Measurements from ENCODE around the gene CYP2E1. TPM values are rescaled to one million over a fixed set of nuclear protein-coding genes. Genes with fewer than 3 reads are reported as not detected.

CYP2E1 gene
- total and polyA plus RNA-seq, 2 donors (not counting 1 experiment from before 2014, with no cell fraction given), result 1.1 to 1.3 TPM

- H3K4me3 Mint-ChIP-seq, result no peak overlapping the region
- H3K36me3 ChIP-seq (replicated peaks in 1 of 2; ENCODE audit: control extremely low read depth in 1 of 2, control insufficient read depth in 1 of 2, extremely low read depth in 1 of 2, insufficient read depth in 2 of 2, low read length in 1 of 2), result no peaks in the 10 kb centered on the region
- H3K9ac ChIP-seq (ENCODE audit: low read length), result no peak overlapping the region
- TF ChIP-seq EZH2 (IDR thresholded peaks at IDR 0.05; ENCODE audit: borderline replicate concordance, insufficient read depth, low read depth, low read length, poor library complexity, severe bottlenecking), result no peak
- no peak for TF ChIP-seq CTCF (IDR thresholded peaks at IDR 0.05)
- intact Hi-C loops (cut with micrococcal nuclease), result no loop called here
- ChIA-PET CTCF (no interaction called here), POLR2A (no interaction called here)
- peaks cover 31% of the 10 kb centered on the region for H3K27me3 Mint-ChIP-seq
- no peak for ATAC-seq (ENCODE audit: low read depth)
- no peak overlapping the region for H3K27ac Mint-ChIP-seq
- DNase-seq, result no peak
- no peaks in the 10 kb centered on the region for H3K27me3 ChIP-seq (replicated peaks in 1 of 4; ENCODE audit: control extremely low read depth in 1 of 4, control insufficient read depth in 3 of 4, insufficient read depth in 4 of 4, low read length in 3 of 4)
- no peak overlapping the region for H2AFZ ChIP-seq (ENCODE audit: insufficient read depth, low read depth, low read length, poor library complexity, severe bottlenecking)
- H3K4me3 ChIP-seq (ENCODE audit: control extremely low read depth in 1 of 5, extremely low read depth in 1 of 5, insufficient read depth in 1 of 5, low read depth in 2 of 5, low read length in 4 of 5), result no peak overlapping the region
- no peaks in the 10 kb centered on the region for H3K4me1 ChIP-seq (ENCODE audit: control insufficient read depth in 2 of 2, insufficient read depth in 2 of 2, low read length in 2 of 2)
- H3K4me2 ChIP-seq (replicated peaks; ENCODE audit: low read depth, low read length, poor library complexity, severe bottlenecking), result no peak overlapping the region
- H3K4me1 Mint-ChIP-seq, result no peaks in the 10 kb centered on the region
- WGBS (ENCODE audit: insufficient coverage), result 89% methylated on average over 11 of the region's 11 CpGs
- no peaks in the 10 kb centered on the region for H3K9me3 Mint-ChIP-seq (ENCODE audit: insufficient read depth)
- H3K27ac ChIP-seq (ENCODE audit: low read length in 2 of 2), result no peak overlapping the region
- no peaks in the 10 kb centered on the region for H3K9me3 ChIP-seq (ENCODE audit: control extremely low read depth in 1 of 3, control insufficient read depth in 2 of 3, insufficient read depth in 1 of 3, low read length in 2 of 3)
- H3K79me2 ChIP-seq (ENCODE audit: control insufficient read depth, insufficient read depth, low read length), result no peaks in the 10 kb centered on the region
- H4K20me1 ChIP-seq (ENCODE audit: control insufficient read depth, insufficient read depth, low read length, poor library complexity, severe bottlenecking), result no peaks in the 10 kb centered on the region
Measured at GRCh38 chr10:133559216-133559615, 32.1 kb downstream of the CYP2E1 start.

DNA sequence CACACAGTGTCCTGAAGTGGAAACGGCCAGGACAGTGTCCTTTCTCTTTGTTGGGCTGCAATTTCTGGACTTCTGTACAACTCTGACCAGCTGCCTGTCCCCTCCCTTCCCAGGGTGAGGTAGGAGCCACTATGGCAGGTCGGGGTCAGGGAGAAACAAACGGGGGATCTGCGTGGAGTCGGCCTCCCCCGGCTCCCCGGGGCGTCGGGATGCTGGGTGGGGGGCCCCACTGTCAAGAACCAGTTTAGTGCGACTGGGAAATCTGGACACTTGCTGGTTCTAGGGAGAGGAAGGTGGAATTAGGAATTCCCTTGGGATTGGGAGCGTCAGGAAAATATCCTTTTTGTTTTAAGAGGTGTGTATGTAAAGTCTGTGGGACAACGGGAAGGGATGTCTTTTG, 37.7 kb downstream of the CYP2E1 start:
- Histone ChIP-seq H3K4me3 (ENCODE audit: control extremely low read depth in 1 of 5, extremely low read depth in 1 of 5, insufficient read depth in 1 of 5, low read depth in 2 of 5, low read length in 4 of 5) (no peak overlapping the region), H3K4me2 (replicated peaks; ENCODE audit: low read depth, low read length, poor library complexity, severe bottlenecking) (no peak overlapping the region), H2AFZ (ENCODE audit: insufficient read depth, low read depth, low read length, poor library complexity, severe bottlenecking) (no peak overlapping the region), H3K27me3 (replicated peaks in 1 of 4; ENCODE audit: control extremely low read depth in 1 of 4, control insufficient read depth in 3 of 4, insufficient read depth in 4 of 4, low read length in 3 of 4) (peaks cover 0 to 3% (median 2%) of the 10 kb centered on the region in 4 experiments), H3K9ac (ENCODE audit: low read length) (no peak overlapping the region), H3K4me1 (ENCODE audit: control insufficient read depth in 2 of 2, insufficient read depth in 2 of 2, low read length in 2 of 2) (no peaks in the 10 kb centered on the region), H3K9me3 (ENCODE audit: control extremely low read depth in 1 of 3, control insufficient read depth in 2 of 3, insufficient read depth in 1 of 3, low read length in 2 of 3) (peaks cover 0 to 32% (median 0%) of the 10 kb centered on the region in 3 donors), H4K20me1 (ENCODE audit: control insufficient read depth, insufficient read depth, low read length, poor library complexity, severe bottlenecking) (no peaks in the 10 kb centered on the region), H3K27ac (ENCODE audit: low read length in 2 of 2) (no peak overlapping the region), H3K36me3 (replicated peaks in 1 of 2; ENCODE audit: control extremely low read depth in 1 of 2, control insufficient read depth in 1 of 2, extremely low read depth in 1 of 2, insufficient read depth in 2 of 2, low read length in 1 of 2) (no peaks in the 10 kb centered on the region), H3K79me2 (ENCODE audit: control insufficient read depth, insufficient read depth, low read length) (no peaks in the 10 kb centered on the region)
- no peak for TF ChIP-seq EZH2 (IDR thresholded peaks at IDR 0.05; ENCODE audit: borderline replicate concordance, insufficient read depth, low read depth, low read length, poor library complexity, severe bottlenecking)
- no peak for TF ChIP-seq CTCF (IDR thresholded peaks at IDR 0.05)
- intact Hi-C loops (cut with micrococcal nuclease), result no loop called here
- Mint-ChIP-seq H3K4me1 (no peaks in the 10 kb centered on the region), H3K9me3 (ENCODE audit: insufficient read depth) (no peaks in the 10 kb centered on the region), H3K4me3 (no peak overlapping the region), H3K27ac (no peak overlapping the region), H3K27me3 (peaks cover 9% of the 10 kb centered on the region)
- CTCF ChIA-PET, result no interaction called here
- no peak for DNase-seq
- whole genome bisulfite sequencing (ENCODE audit: insufficient coverage), result 96% methylated on average over 11 of the region's 12 CpGs
- POLR2A ChIA-PET, result no interaction called here
- no peak for ATAC-seq (ENCODE audit: low read depth)
